GM10266 (cell line): ENCODE results near the gene BSG.

Experiments
- DNase-seq: peaks from one replicate; pipeline ENCODE4 v3.0.0; 2012; ENCODE audit errors: extremely low spot score
- CTCF ChIP-seq: IDR thresholded peaks from 2 replicates; pipeline ENCODE4 v1.5.1; 2012; ENCODE audit warnings: mild to moderate bottlenecking, low read depth; ENCODE audit not compliant: control insufficient read depth, insufficient read depth; ENCODE audit errors: missing control alignments

BSG gene

GRCh38 chr19:572140-572742 is at the start of gene BSG:
BSG (plus strand) TSS chr19:572596; CDS start chr19:572635, 39 bp downstream.
- DNase-seq, result peak; percentile 100

GRCh38 chr19:522726-523125 is 49.7 kb upstream of the BSG start:
- DNase-seq, result no peak
- no peak for TF ChIP-seq CTCF

More at GRCh38 chr19:572140-572742, at the start of gene BSG:
- no peak for TF ChIP-seq CTCF

GRCh38 chr19:524062-524674 is 48.2 kb upstream of the BSG start:
- no peak for TF ChIP-seq CTCF

GRCh38 chr19:525029-525428 is 47.4 kb upstream of the BSG start:
- no peak for TF ChIP-seq CTCF
- no peak for DNase-seq

More at GRCh38 chr19:524062-524674, 48.2 kb upstream of the BSG start:
- no peak for DNase-seq

GRCh38 chr19:525857-526419 is 46.5 kb upstream of the BSG start:
- no peak for DNase-seq
- TF ChIP-seq CTCF, result no peak

GRCh38 chr19:530134-531008 is 42.0 kb upstream of the BSG start:
- no peak for DNase-seq
- TF ChIP-seq CTCF, result no peak
